ENCODE data around the gene PCDHGA1. TPM values are rescaled to one million over a fixed set of nuclear protein-coding genes. Genes with fewer than 3 reads are reported as not detected.

Gene PCDHGA1
- total RNA-seq, 1 experiment from 2014 or later: 0.64 TPM

DNA sequence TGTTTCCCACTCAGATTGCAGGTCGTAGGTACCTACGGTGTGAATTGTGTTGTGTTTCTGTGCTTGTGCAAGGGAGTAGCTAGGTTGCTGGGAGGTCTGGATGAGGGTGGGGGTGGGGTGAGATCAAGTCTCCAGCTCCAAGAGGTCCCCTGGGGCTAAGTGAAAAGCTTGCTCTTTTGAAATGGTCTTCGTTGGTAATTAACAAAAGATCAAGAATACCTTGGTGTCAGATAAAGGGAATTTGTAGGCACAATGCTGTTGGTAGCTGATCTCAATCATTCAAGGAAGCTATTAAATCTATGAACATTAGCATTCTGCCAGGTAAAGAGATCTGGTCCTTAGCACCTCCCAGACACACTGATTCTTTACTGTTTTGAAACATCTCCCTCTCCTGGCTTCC is 153.6 kb downstream of the PCDHGA1 start:
- H3K4me3 Mint-ChIP-seq (ENCODE audit: unreplicated experiment): no peak overlapping the region

DNA sequence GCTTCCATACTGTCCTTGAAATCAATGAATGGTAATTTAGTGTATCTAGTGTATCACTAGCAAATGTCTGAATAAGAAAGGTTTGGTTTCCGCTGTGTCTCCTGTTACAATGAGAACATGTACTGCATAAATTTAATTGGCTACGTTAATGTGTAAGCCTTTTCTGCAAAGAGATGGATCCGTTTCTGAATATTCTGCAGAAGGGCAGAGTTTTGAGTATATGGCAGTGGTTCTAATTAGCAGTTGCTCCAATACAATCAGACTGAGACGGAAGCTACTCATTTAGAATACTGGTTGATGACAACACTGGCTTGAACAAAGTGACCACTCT is 154.0 kb downstream of the PCDHGA1 start:
- H3K27me3 ChIP-seq (replicated peaks; ENCODE audit: control insufficient read depth, insufficient read depth, low read length): no peaks in the 10 kb centered on the region
- POLR2A ChIA-PET: interaction anchor here (0.6 kb wide), 1 partner anchor 765 kb away, joined by 4 read pairs; no protein-coding TSS in a partner anchor
- no peak for DNase-seq
- H3K4me1 ChIP-seq: no peaks in the 10 kb centered on the region
- no peaks in the 10 kb centered on the region for H3K27me3 Mint-ChIP-seq (ENCODE audit: insufficient read depth, unreplicated experiment)
- H3K9me3 ChIP-seq: no peaks in the 10 kb centered on the region
- TF ChIP-seq, protein P1, sequence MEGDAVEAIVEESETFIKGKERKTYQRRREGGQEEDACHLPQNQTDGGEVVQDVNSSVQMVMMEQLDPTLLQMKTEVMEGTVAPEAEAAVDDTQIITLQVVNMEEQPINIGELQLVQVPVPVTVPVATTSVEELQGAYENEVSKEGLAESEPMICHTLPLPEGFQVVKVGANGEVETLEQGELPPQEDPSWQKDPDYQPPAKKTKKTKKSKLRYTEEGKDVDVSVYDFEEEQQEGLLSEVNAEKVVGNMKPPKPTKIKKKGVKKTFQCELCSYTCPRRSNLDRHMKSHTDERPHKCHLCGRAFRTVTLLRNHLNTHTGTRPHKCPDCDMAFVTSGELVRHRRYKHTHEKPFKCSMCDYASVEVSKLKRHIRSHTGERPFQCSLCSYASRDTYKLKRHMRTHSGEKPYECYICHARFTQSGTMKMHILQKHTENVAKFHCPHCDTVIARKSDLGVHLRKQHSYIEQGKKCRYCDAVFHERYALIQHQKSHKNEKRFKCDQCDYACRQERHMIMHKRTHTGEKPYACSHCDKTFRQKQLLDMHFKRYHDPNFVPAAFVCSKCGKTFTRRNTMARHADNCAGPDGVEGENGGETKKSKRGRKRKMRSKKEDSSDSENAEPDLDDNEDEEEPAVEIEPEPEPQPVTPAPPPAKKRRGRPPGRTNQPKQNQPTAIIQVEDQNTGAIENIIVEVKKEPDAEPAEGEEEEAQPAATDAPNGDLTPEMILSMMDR (IDR thresholded peaks at IDR 0.05; ENCODE audit: insufficient read depth in 1 of 2, low read depth in 1 of 2, low read length in 1 of 2, severe bottlenecking in 1 of 2, unreplicated experiment in 1 of 2): no peak
- no peaks in the 10 kb centered on the region for H3K36me3 Mint-ChIP-seq (ENCODE audit: insufficient read depth, unreplicated experiment)
- no TSS peak for BruUV-seq (replicated peaks)
- intact Hi-C loops (cut with micrococcal nuclease; ENCODE audit: unreplicated experiment): no loop called here
- H3K36me3 ChIP-seq (ENCODE audit: control insufficient read depth, insufficient read depth, low read length): no peaks in the 10 kb centered on the region
- H3K9me3 Mint-ChIP-seq (ENCODE audit: unreplicated experiment): no peaks in the 10 kb centered on the region
- H3K4me3 Mint-ChIP-seq (ENCODE audit: unreplicated experiment): no peak overlapping the region
- H3K27ac Mint-ChIP-seq (ENCODE audit: unreplicated experiment): no peak overlapping the region
- CTCF ChIA-PET: no interaction called here
- no peaks in the 10 kb centered on the region for H3K4me1 Mint-ChIP-seq (ENCODE audit: low read depth, unreplicated experiment)
- H3K4me3 ChIP-seq (ENCODE audit: low read depth, low read length): no peak overlapping the region

More for the DNA sequence above, 153.6 kb downstream of the PCDHGA1 start:
- DNase-seq: no peak
- Histone ChIP-seq H3K4me1 (no peaks in the 10 kb centered on the region), H3K4me3 (ENCODE audit: low read depth, low read length) (no peak overlapping the region), H3K9me3 (no peaks in the 10 kb centered on the region), H3K36me3 (ENCODE audit: control insufficient read depth, insufficient read depth, low read length) (no peaks in the 10 kb centered on the region), H3K27me3 (replicated peaks; ENCODE audit: control insufficient read depth, insufficient read depth, low read length) (no peaks in the 10 kb centered on the region)
- Mint-ChIP-seq H3K36me3 (ENCODE audit: insufficient read depth, unreplicated experiment) (no peaks in the 10 kb centered on the region), H3K27ac (ENCODE audit: unreplicated experiment) (no peak overlapping the region), H3K27me3 (ENCODE audit: insufficient read depth, unreplicated experiment) (no peaks in the 10 kb centered on the region), H3K4me1 (ENCODE audit: low read depth, unreplicated experiment) (no peaks in the 10 kb centered on the region), H3K9me3 (ENCODE audit: unreplicated experiment) (no peaks in the 10 kb centered on the region)
- CTCF ChIA-PET: no interaction called here
- POLR2A ChIA-PET: interaction anchor here (0.6 kb wide), 1 partner anchor 765 kb away, joined by 4 read pairs; no protein-coding TSS in a partner anchor
- TF ChIP-seq, protein P1 (IDR thresholded peaks at IDR 0.05; ENCODE audit: insufficient read depth in 1 of 2, low read depth in 1 of 2, low read length in 1 of 2, severe bottlenecking in 1 of 2, unreplicated experiment in 1 of 2): no peak
- BruUV-seq (replicated peaks): no TSS peak
- intact Hi-C loops (cut with micrococcal nuclease; ENCODE audit: unreplicated experiment): no loop called here

DNA sequence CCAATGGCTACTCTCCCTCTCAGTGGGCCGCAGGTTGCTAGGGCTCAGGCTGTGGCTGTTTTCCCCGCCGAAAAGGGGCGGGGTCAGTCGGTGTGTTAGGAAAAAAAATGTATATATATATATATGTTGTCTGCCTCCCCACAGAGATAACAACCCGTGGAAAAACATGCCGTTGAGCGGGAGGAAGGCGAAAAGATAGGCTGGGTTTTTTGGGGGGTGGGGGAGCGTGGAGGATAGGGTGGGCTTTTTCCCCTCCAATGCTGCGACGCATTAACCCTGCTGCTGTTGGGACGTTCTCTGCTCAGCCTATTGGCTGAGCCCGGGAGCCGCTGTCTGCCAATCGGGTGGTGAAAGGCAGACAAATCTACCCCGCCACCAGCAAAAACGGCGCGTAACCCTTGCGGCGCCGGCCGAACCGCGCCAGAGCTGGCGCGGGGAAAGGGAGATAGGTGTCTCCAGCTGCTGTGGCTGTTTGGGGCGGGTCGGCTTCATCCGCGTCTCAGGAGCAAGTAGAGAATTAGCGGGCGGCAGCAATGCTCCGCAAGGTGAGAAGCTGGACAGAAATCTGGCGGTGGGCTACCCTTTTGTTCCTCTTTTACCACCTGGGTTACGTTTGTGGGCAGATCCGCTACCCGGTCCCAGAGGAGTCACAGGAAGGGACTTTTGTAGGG is 154.5 kb downstream of the PCDHGA1 start, which contains the start of gene PCDHGC4:
Gene PCDHGC4 (plus strand): TSS at position 390 of the 671 bp plus-strand sequence. CDS start 144 bp downstream, at position 534.
- DNase-seq: no peak
- H3K27ac Mint-ChIP-seq (ENCODE audit: unreplicated experiment): no peak within 1 kb of the TSS
- H3K27me3 Mint-ChIP-seq (ENCODE audit: insufficient read depth, unreplicated experiment): no peaks in the 10 kb centered on the region
- no peaks in the 10 kb centered on the region for H3K9me3 ChIP-seq
- ChIA-PET POLR2A (no interaction called here), CTCF (no interaction called here)
- no peak within 1 kb of the TSS for H3K4me3 Mint-ChIP-seq (ENCODE audit: unreplicated experiment)
- TF ChIP-seq, protein P1 (IDR thresholded peaks at IDR 0.05; ENCODE audit: insufficient read depth in 1 of 2, low read depth in 1 of 2, low read length in 1 of 2, severe bottlenecking in 1 of 2, unreplicated experiment in 1 of 2): no peak
- H3K36me3 Mint-ChIP-seq (ENCODE audit: insufficient read depth, unreplicated experiment): no peaks in the 10 kb centered on the region
- no peaks in the 10 kb centered on the region for H3K9me3 Mint-ChIP-seq (ENCODE audit: unreplicated experiment)
- intact Hi-C loops (cut with micrococcal nuclease; ENCODE audit: unreplicated experiment): no loop called here
- no peaks in the 10 kb centered on the region for H3K27me3 ChIP-seq (replicated peaks; ENCODE audit: control insufficient read depth, insufficient read depth, low read length)
- no peaks in the 10 kb centered on the region for H3K4me1 Mint-ChIP-seq (ENCODE audit: low read depth, unreplicated experiment)
- no peaks in the 10 kb centered on the region for H3K36me3 ChIP-seq (ENCODE audit: control insufficient read depth, insufficient read depth, low read length)
- no peaks in the 10 kb centered on the region for H3K4me1 ChIP-seq
- no peak within 1 kb of the TSS for H3K4me3 ChIP-seq (ENCODE audit: low read depth, low read length)
- no TSS peak for BruUV-seq (replicated peaks)
